Neural cell (in vitro differentiated cells): Measurements from ENCODE around the gene ARHGEF17. TPM values are rescaled to one million over a fixed set of nuclear protein-coding genes. Genes with fewer than 3 reads are reported as not detected.

Experiments used
- H2AFZ ChIP-seq: fragments of 200-600, 300-800 bp; sonication (generic), shearing (Covaris generic); 2 replicates; pipeline ENCODE4 v1.6.0; 2014; ENCODE audit warnings: low read depth, mild to moderate bottlenecking, antibody characterized with exemption, low read length, moderate library complexity
- H3F3A ChIP-seq: fragments of 200-600 bp; shearing (Covaris generic); 2 replicates; pipeline ENCODE4 v1.6.1; 2016; ENCODE audit warnings: mild to moderate bottlenecking, moderate library complexity, mixed read lengths, antibody characterized with exemption, low read length; ENCODE audit not compliant: insufficient read depth, poor library complexity, severe bottlenecking
- H3K27ac ChIP-seq: fragments of 200-600, 300-800 bp; sonication (generic), shearing (Covaris generic); 2 replicates; pipeline ENCODE4 v1.5.1; 2014; ENCODE audit warnings: mild to moderate bottlenecking, low read length, moderate library complexity
- H3K27me3 ChIP-seq: fragments of 300-800, 200-600 bp; sonication (generic), shearing (Covaris generic); 2 replicates; pipeline ENCODE4 v1.6.0; 2014; ENCODE audit warnings: mild to moderate bottlenecking, low read depth, low read length, moderate library complexity; ENCODE audit not compliant: insufficient read depth
- H3K36me3 ChIP-seq: fragments of 300-800, 200-600 bp; sonication (generic), shearing (Covaris generic); 2 replicates; pipeline ENCODE4 v1.5.1; 2014; ENCODE audit warnings: mild to moderate bottlenecking, antibody characterized with exemption, low read length, moderate library complexity; ENCODE audit not compliant: insufficient read depth
- H3K4me2 ChIP-seq: fragments of 300-800, 200-600 bp; sonication (generic), shearing (Covaris generic); 2 replicates; pipeline ENCODE4 v1.6.0; 2014; ENCODE audit warnings: mild to moderate bottlenecking, low read length
- H3K4me3 ChIP-seq: fragments of 300-800, 200-600 bp; sonication (generic), shearing (Covaris generic); 2 replicates; pipeline ENCODE4 v1.5.1; 2014; ENCODE audit warnings: mild to moderate bottlenecking, low read length, moderate library complexity
- H3K79me2 ChIP-seq: fragments of 200-600 bp; shearing (Covaris generic); replicated peaks from 2 replicates; pipeline ENCODE4 v1.6.0; 2014; ENCODE audit warnings: mild to moderate bottlenecking, low read length, moderate library complexity; ENCODE audit not compliant: insufficient read depth
- H3K9ac ChIP-seq: fragments of 300-800, 200-600 bp; sonication (generic), shearing (Covaris generic); 2 replicates; pipeline ENCODE4 v1.6.1; 2016; ENCODE audit warnings: mild to moderate bottlenecking, low read length, mixed read lengths
- H3K9me2 ChIP-seq: fragments of 200-600 bp; shearing (Covaris generic); 2 replicates; pipeline ENCODE4 v1.6.1; 2016; ENCODE audit warnings: mild to moderate bottlenecking, low read length, mixed read lengths; ENCODE audit not compliant: insufficient read depth
- H3K9me3 ChIP-seq: fragments of 200-600, 300-800 bp; sonication (generic), shearing (Covaris generic); 2 replicates; pipeline ENCODE4 v1.6.1; 2016; ENCODE audit warnings: mild to moderate bottlenecking, mixed run types, low read length, moderate library complexity, mixed read lengths
- H4K20me1 ChIP-seq: fragments of 200-600 bp; shearing (Covaris generic); 2 replicates; pipeline ENCODE4 v1.6.1; 2016; ENCODE audit warnings: mild to moderate bottlenecking, mixed run types; ENCODE audit not compliant: insufficient read depth
- EP300 ChIP-seq: fragments of 450-650 bp; conservative IDR thresholded peaks from 2 replicates; pipeline ENCODE4 v1.6.1; 2014; ENCODE audit warnings: antibody characterized with exemption, mild to moderate bottlenecking, moderate library complexity; ENCODE audit not compliant: poor library complexity, severe bottlenecking
- EZH2 ChIP-seq: fragments of 200-600, 300-800 bp; shearing (Covaris generic), sonication (generic); IDR thresholded peaks from 2 replicates; pipeline ENCODE4 v1.6.1; 2014; ENCODE audit warnings: antibody characterized with exemption, low read length, borderline replicate concordance, mild to moderate bottlenecking; ENCODE audit not compliant: insufficient read depth, poor library complexity, severe bottlenecking
- MXI1 ChIP-seq: fragments of 450-650 bp; conservative IDR thresholded peaks from 2 replicates; pipeline ENCODE4 v1.6.1; 2014; ENCODE audit warnings: antibody characterized with exemption, mild to moderate bottlenecking; ENCODE audit not compliant: poor library complexity, severe bottlenecking
- POLR2AphosphoS5 ChIP-seq: IDR thresholded peaks from 2 replicates; pipeline ENCODE4 v1.6.1; 2012
- RAD21 ChIP-seq: fragments of 450-650 bp; conservative IDR thresholded peaks from 2 replicates; pipeline ENCODE4 v1.6.1; 2014; ENCODE audit warnings: antibody characterized with exemption, mild to moderate bottlenecking, moderate library complexity
- REST ChIP-seq: IDR thresholded peaks from 2 replicates; pipeline ENCODE4 v1.6.1; 2012; ENCODE audit warnings: borderline replicate concordance
- SMC3 ChIP-seq: fragments of 450-650 bp; conservative IDR thresholded peaks from 2 replicates; pipeline ENCODE4 v1.6.1; 2014; ENCODE audit warnings: antibody characterized with exemption, mild to moderate bottlenecking, moderate library complexity; ENCODE audit not compliant: poor library complexity
- TAF1 ChIP-seq: IDR thresholded peaks from 2 replicates; pipeline ENCODE4 v1.6.1; 2012; ENCODE audit warnings: low read depth
- polyA plus RNA-seq: library from polyadenylated mRNA; depleted of rRNA; stranded (reverse); fragments of >200 nt; gene quantifications from 2 replicates; pipeline ENCODE4 v1.2.3, GENCODE V29; 2014
- TF ChIP-seq, protein P1 (sequence below): fragments of 450-650 bp; IDR thresholded peaks from 2 replicates; pipeline ENCODE4 v1.5.1; 2014; ENCODE audit warnings: antibody characterized with exemption, mild to moderate bottlenecking, moderate library complexity; ENCODE audit not compliant: poor library complexity, severe bottlenecking

The ARHGEF17 gene
- polyA plus RNA-seq, 1 donor from 2014 or later = 7.9 TPM

- H3K9me2 ChIP-seq = no peaks in the 10 kb centered on the region
- H3F3A ChIP-seq = no peaks in the 10 kb centered on the region
- no peak overlapping the region for H3K9ac ChIP-seq
- no peaks in the 10 kb centered on the region for H3K27me3 ChIP-seq
- no peak overlapping the region for H3K4me2 ChIP-seq
- H3K27ac ChIP-seq = no peak overlapping the region
- peaks cover 21% of the 10 kb centered on the region for H3K36me3 ChIP-seq
- H3K4me3 ChIP-seq = no peak overlapping the region
- no peak overlapping the region for H2AFZ ChIP-seq
- H3K79me2 ChIP-seq = no peaks in the 10 kb centered on the region
- H3K9me3 ChIP-seq = no peaks in the 10 kb centered on the region
- no peak for TF ChIP-seq REST
- TF ChIP-seq MXI1 = no peak
- TF ChIP-seq, protein P1, sequence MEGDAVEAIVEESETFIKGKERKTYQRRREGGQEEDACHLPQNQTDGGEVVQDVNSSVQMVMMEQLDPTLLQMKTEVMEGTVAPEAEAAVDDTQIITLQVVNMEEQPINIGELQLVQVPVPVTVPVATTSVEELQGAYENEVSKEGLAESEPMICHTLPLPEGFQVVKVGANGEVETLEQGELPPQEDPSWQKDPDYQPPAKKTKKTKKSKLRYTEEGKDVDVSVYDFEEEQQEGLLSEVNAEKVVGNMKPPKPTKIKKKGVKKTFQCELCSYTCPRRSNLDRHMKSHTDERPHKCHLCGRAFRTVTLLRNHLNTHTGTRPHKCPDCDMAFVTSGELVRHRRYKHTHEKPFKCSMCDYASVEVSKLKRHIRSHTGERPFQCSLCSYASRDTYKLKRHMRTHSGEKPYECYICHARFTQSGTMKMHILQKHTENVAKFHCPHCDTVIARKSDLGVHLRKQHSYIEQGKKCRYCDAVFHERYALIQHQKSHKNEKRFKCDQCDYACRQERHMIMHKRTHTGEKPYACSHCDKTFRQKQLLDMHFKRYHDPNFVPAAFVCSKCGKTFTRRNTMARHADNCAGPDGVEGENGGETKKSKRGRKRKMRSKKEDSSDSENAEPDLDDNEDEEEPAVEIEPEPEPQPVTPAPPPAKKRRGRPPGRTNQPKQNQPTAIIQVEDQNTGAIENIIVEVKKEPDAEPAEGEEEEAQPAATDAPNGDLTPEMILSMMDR = no peak
- no peak for TF ChIP-seq SMC3
- no peak for TF ChIP-seq EZH2
- no peak for TF ChIP-seq TAF1
- TF ChIP-seq EP300 = no peak
- TF ChIP-seq POLR2AphosphoS5 = no peak
- no peak for TF ChIP-seq RAD21
- no peaks in the 10 kb centered on the region for H4K20me1 ChIP-seq
Observed at GRCh38 chr11:73406131-73406530, 98.1 kb downstream of the ARHGEF17 start.

DNA sequence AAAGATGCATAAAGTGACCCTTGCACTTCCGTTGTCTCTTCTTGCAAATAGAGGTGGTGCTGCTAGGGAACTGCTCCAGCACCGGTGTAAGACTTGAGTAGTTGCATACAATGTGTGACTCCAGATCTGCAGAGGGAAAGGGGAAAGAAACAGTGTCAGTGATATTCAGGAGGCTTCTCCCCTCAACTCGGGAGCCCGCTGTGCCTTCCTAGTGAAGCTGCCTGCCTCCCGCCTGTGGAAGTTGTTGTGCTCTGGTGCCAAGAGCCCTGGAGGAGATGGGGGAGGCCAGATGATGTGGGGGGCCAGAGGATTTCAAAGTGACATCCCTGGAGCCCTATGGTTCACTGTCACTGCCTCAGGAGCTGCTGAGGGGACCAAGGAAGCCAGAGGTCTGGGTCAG is 98.5 kb downstream of the ARHGEF17 start:
- no peak overlapping the region for H3K27ac ChIP-seq
- no peaks in the 10 kb centered on the region for H3K79me2 ChIP-seq
- no peaks in the 10 kb centered on the region for H4K20me1 ChIP-seq
- H3K9me2 ChIP-seq = no peaks in the 10 kb centered on the region
- no peak overlapping the region for H2AFZ ChIP-seq
- no peak overlapping the region for H3K4me2 ChIP-seq
- H3K9ac ChIP-seq = no peak overlapping the region
- no peaks in the 10 kb centered on the region for H3K9me3 ChIP-seq
- H3K27me3 ChIP-seq = no peaks in the 10 kb centered on the region
- no peaks in the 10 kb centered on the region for H3F3A ChIP-seq
- no peak overlapping the region for H3K4me3 ChIP-seq
- peaks cover 22% of the 10 kb centered on the region for H3K36me3 ChIP-seq
- TF ChIP-seq REST (no peak), EZH2 (no peak), SMC3 (no peak), POLR2AphosphoS5 (no peak), TAF1 (no peak), EP300 (no peak), MXI1 (no peak), RAD21 (no peak)
- TF ChIP-seq, protein P1 = no peak
